ENCODE measurements around the gene DHX36. TPM values are rescaled to one million over a fixed set of nuclear protein-coding genes. Genes with fewer than 3 reads are reported as not detected.

DHX36 gene
- total and polyA plus RNA-seq, 7 donors = 41.8 to 117 (median 72.3) TPM

DNA sequence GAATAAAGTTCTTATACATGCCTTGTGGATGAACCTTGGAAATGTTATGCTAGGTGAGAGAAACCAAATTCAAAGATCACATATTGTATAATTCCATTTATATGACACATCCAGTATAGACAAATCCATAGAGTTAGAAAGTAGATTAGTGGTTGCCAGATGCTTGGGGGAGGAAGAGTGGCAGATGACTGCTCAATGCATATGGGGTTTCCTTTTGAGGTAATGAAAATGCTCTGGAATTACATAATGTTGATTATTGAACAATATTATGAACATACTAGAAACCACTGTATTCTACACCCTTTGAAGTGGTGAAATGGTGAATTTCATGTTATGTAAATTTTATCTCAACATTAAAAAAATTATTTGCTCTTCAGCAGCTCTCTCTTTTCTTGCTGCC, 100.8 kb downstream of the DHX36 start:
- intact Hi-C loops (cut with DNase I) = no loop called here
- TF ChIP-seq, protein P1, sequence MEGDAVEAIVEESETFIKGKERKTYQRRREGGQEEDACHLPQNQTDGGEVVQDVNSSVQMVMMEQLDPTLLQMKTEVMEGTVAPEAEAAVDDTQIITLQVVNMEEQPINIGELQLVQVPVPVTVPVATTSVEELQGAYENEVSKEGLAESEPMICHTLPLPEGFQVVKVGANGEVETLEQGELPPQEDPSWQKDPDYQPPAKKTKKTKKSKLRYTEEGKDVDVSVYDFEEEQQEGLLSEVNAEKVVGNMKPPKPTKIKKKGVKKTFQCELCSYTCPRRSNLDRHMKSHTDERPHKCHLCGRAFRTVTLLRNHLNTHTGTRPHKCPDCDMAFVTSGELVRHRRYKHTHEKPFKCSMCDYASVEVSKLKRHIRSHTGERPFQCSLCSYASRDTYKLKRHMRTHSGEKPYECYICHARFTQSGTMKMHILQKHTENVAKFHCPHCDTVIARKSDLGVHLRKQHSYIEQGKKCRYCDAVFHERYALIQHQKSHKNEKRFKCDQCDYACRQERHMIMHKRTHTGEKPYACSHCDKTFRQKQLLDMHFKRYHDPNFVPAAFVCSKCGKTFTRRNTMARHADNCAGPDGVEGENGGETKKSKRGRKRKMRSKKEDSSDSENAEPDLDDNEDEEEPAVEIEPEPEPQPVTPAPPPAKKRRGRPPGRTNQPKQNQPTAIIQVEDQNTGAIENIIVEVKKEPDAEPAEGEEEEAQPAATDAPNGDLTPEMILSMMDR (IDR thresholded peaks at IDR 0.05) = no peak

More for the DNA sequence above, 100.8 kb downstream of the DHX36 start:
- H3K27me3 ChIP-seq (ENCODE audit: insufficient read depth in 3 of 3, low read length in 2 of 3) = no peaks in the 10 kb centered on the region
- H3K4me1 ChIP-seq = no peaks in the 10 kb centered on the region
- ATAC-seq = no peak
- H3K9me3 ChIP-seq = no peaks in the 10 kb centered on the region
- no peaks in the 10 kb centered on the region for H3K36me3 ChIP-seq (ENCODE audit: insufficient read depth in 1 of 2, low read depth in 1 of 2)
- DNase-seq = no peak
- H3K4me3 ChIP-seq = no peak overlapping the region
- no peak overlapping the region for H3K27ac ChIP-seq

Other genes with a start within 250 kb of the DHX36 start
- 1 to 10 TPM in 1 of 4 donors, under 1 TPM in 3; 0.37 to 1.8 (median 0.57) TPM for gene ARHGEF26, start 203.1 kb downstream of the DHX36 start, total RNA-seq
- under 1 TPM; 0.35 to 0.53 (median 0.39) TPM for gene ARHGEF26, start 203.1 kb downstream of the DHX36 start, polyA plus RNA-seq
- not detected for gene GPR149, start 105.7 kb upstream of the DHX36 start, total RNA-seq
- gene GPR149, start 105.7 kb upstream of the DHX36 start, polyA plus RNA-seq = not detected